GM18517 (cell line): ENCODE results near the gene ELMOD3.
"Not testable (repeated sequence)": the region's sequence is repeated elsewhere in the genome, so short reads cannot be mapped to it uniquely, and the experiment has no call there.

Source experiments
- ATAC-seq: cut with Tn5 transposase; IDR thresholded peaks from one replicate; pipeline ENCODE4 v1.9.1; 2021; ENCODE audit warnings: mild to moderate bottlenecking, moderate library complexity; ENCODE audit not compliant: unreplicated experiment

ELMOD3 gene

DNA sequence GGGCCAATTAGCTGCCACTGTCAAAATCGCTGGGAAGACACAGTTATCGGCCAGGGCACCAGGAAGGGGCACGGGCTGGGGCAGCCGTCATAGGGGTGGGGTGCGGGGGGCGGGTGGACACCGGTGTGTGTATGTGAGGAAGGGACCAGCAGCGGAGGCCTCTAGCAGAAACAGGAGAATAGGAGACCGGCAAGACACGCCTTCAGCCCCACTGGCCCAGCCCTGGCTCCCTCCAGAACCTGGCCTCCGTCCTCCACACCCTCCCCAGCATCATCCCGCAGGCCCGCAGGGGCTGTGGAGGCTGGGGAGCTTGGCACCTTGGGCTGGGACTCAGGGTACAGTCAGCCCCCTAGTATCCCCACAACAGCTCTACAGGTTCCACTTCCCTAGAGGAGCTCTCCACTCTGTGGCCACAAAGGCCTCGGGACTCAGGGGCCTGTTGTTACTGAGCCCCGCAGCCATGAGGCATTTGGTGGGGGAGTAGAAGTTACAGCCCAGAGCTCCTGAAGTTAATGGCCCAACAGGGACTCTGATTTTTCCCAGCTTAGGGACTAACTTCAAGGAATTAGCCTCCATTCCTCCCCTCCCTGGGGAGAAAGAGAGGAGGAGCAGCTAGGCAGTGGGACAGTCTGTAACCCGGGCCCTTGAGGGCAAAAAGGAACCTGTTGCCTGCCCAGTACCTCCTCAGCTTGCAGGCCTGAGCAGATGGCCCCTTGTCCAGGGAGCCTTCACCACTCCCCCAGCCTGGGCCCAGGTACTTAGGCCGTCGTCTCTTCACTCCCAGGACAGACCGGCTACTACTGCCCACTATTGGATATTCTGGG is 83.8 kb downstream of the ELMOD3 start:
- ATAC-seq, result no peak

DNA sequence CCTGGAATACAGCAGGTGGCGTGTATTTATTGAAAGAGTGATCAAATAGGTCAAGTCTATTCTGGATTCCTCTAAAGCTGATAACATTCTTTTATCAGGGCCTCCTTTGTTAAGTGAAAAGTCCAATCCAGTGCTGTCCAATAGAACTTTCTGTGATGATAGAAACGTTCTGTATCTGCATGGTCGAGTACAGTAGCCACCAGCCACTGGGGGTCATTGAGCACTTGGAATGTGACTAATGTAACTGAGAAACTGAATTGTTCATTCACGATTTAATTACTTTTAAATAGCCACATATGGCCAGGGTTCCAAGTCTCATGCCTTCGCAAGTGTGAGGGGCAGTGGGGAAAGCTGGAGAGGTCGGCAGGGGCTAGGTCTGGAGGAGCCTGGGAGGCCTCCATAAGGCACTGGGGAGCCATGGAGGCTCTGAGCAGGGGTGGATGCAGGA is 84.5 kb downstream of the ELMOD3 start:
- ATAC-seq, result no peak

GRCh38 chr2:85439569-85439968 is 85.0 kb downstream of the ELMOD3 start:
- ATAC-seq, result not testable (repeated sequence)

DNA sequence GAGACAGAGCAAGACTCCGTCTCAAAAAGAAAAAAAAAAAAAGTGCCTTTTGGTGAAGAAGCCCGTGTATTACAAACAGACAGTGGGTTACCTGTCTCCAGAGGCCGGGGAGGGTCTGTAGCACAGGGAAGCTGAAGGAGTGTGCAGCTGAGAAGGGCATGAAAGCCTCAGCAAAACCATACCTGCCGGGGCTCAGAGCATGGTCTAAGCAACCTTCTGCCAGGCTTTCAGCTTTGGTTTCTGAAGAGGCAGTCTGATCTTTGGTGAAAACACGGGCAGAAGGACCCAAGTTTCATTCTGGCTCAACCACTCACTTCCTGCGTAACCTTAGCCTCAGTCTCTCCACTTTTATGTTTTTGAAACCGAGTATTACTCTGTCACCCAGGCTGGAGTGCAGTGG is 85.4 kb downstream of the ELMOD3 start:
- no peak for ATAC-seq

DNA sequence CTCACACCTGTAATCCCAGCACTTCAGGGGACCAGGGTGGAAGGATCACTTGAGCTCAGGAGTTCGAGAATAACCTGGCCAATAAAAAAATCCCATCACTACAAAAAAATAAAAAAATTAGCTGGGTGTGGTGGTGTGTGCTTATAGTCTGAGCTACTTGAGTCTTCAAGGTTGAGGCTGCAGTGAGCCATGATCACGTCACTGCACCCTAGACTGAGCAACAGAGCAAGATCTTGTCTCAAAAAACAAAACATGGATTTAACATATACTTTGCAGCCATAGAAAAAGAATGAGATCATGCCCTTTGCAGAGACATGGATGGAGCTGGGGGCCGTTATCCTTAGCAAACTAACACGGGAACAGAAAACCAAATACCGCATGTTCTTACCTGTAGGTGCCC is 86.2 kb downstream of the ELMOD3 start:
- ATAC-seq, result no peak
